ENCODE measurements around the gene MEGF6.

MEGF6 gene

GRCh38 chr1:3544040-3544977 is 67.0 kb downstream of the MEGF6 start:
- no peak for DNase-seq (ENCODE audit: extremely low spot score)
- no peak for TF ChIP-seq CTCF (IDR thresholded peaks at IDR 0.05; ENCODE audit: control extremely low read depth, extremely low read depth, low read depth, missing control alignments)
- POLR2A ChIA-PET = no interaction called here
- CTCF ChIA-PET = no interaction called here

GRCh38 chr1:3543076-3544039 is 68.0 kb downstream of the MEGF6 start:
- TF ChIP-seq CTCF (IDR thresholded peaks at IDR 0.05; ENCODE audit: control extremely low read depth, extremely low read depth, low read depth, missing control alignments) = no peak
- no peak for DNase-seq (ENCODE audit: extremely low spot score)
- CTCF ChIA-PET = interaction anchor here (0.9 to 1.8 kb wide), 2 partner anchors 21 to 52 kb away, joined by 3 to 6 read pairs; no protein-coding TSS in a partner anchor
- POLR2A ChIA-PET = no interaction called here

GRCh38 chr1:3542676-3543075 is 68.6 kb downstream of the MEGF6 start:
- CTCF ChIA-PET = interaction anchor here (0.9 to 1.8 kb wide), 2 partner anchors 22 to 52 kb away, joined by 3 to 6 read pairs; no protein-coding TSS in a partner anchor
- no peak for DNase-seq (ENCODE audit: extremely low spot score)
- no peak for TF ChIP-seq CTCF (IDR thresholded peaks at IDR 0.05; ENCODE audit: control extremely low read depth, extremely low read depth, low read depth, missing control alignments)
- POLR2A ChIA-PET = no interaction called here

GRCh38 chr1:3541936-3542335 is 69.4 kb downstream of the MEGF6 start:
- ChIA-PET POLR2A (no interaction called here), CTCF (interaction anchor here (1.8 kb wide), 1 partner anchor 22 kb away, joined by 6 read pairs; no protein-coding TSS in a partner anchor)
- no peak for DNase-seq (ENCODE audit: extremely low spot score)
- TF ChIP-seq CTCF (IDR thresholded peaks at IDR 0.05; ENCODE audit: control extremely low read depth, extremely low read depth, low read depth, missing control alignments) = no peak

GRCh38 chr1:3541465-3541864 is 69.8 kb downstream of the MEGF6 start:
- no peak for TF ChIP-seq CTCF (IDR thresholded peaks at IDR 0.05; ENCODE audit: control extremely low read depth, extremely low read depth, low read depth, missing control alignments)
- DNase-seq (ENCODE audit: extremely low spot score) = no peak
- ChIA-PET POLR2A (no interaction called here), CTCF (interaction anchor here (1.8 kb wide), 1 partner anchor 23 kb away, joined by 6 read pairs; no protein-coding TSS in a partner anchor)

- CTCF ChIA-PET = interaction anchor here (1.1 kb wide), 1 partner anchor 78 kb away, joined by 3 read pairs; no protein-coding TSS in a partner anchor
- POLR2A ChIA-PET = no interaction called here
- DNase-seq (ENCODE audit: extremely low spot score) = no peak
Measured at GRCh38 chr1:3540876-3541275, 70.4 kb downstream of the MEGF6 start.

More at GRCh38 chr1:3540876-3541275, 70.4 kb downstream of the MEGF6 start:
- no peak for TF ChIP-seq CTCF (IDR thresholded peaks at IDR 0.05; ENCODE audit: control extremely low read depth, extremely low read depth, low read depth, missing control alignments)
